BLaER1 treated with 17β-estradiol and CSF1 and Interleukin-3, amounts not matched to agents 10 nM and 100 nM (cell line): Measurements from ENCODE around the gene SCFD2.

ENCODE experiments used
- H3K27ac ChIP-seq, 11 experiments: shearing (Covaris generic); formaldehyde crosslinking; 2 replicates each; pipeline ENCODE4 v1.8.1; 2022
- H3K27me3 ChIP-seq, 11 experiments: shearing (Covaris generic); formaldehyde crosslinking; 2 replicates each; pipeline ENCODE4 v1.8.1; 2022
- H3K36me3 ChIP-seq, 11 experiments: shearing (Covaris generic); formaldehyde crosslinking; 2 replicates each; pipeline ENCODE4 v1.8.1; 2022
- H3K4me1 ChIP-seq, 10 experiments: shearing (Covaris generic); formaldehyde crosslinking; 2 replicates each; pipeline ENCODE4 v1.8.1; 2022
- H3K4me2 ChIP-seq, 11 experiments: shearing (Covaris generic); formaldehyde crosslinking; 2 replicates each; pipeline ENCODE4 v1.8.1; 2022
- H3K4me3 ChIP-seq, 10 experiments: shearing (Covaris generic); formaldehyde crosslinking; 2 replicates each; pipeline ENCODE4 v1.8.1; 2022
- H3K9ac ChIP-seq, 11 experiments: shearing (Covaris generic); formaldehyde crosslinking; 2 replicates each; pipeline ENCODE4 v1.8.1; 2022
- H3K9me3 ChIP-seq, 11 experiments: shearing (Covaris generic); formaldehyde crosslinking; replicated peaks in 1 of 11; 2 replicates each; pipeline ENCODE4 v1.8.1; 2022
- H4K20me1 ChIP-seq, 11 experiments: shearing (Covaris generic); formaldehyde crosslinking; 2 replicates each; pipeline ENCODE4 v1.8.1; 2022
- Cebpa-rat ChIP-seq, 11 experiments: shearing (Covaris generic); IDR thresholded peaks; 2 replicates each; pipeline ENCODE4 v1.8.1; 2022

Gene SCFD2

GRCh38 chr4:53322696-53323095 lies 43.2 kb downstream of the SCFD2 start:
- peaks cover 0 to 25% (median 0%) of the 10 kb centered on the region in 11 experiments; a peak in 4 of 22 replicates for H4K20me1 ChIP-seq
- peaks cover 12 to 23% (median 14%) of the 10 kb centered on the region in 10 experiments for H3K4me1 ChIP-seq
- peaks cover 0 to 24% (median 14%) of the 10 kb centered on the region in 11 experiments; a peak in 14 of 22 replicates for H3K36me3 ChIP-seq
- no peak overlapping the region for H3K4me3 ChIP-seq
- peaks cover 0 to 4% (median 0%) of the 10 kb centered on the region in 11 experiments; a peak in 2 of 22 replicates for H3K9me3 ChIP-seq
- H3K4me2 ChIP-seq, result no peak overlapping the region
- no peak for TF ChIP-seq Cebpa-rat (IDR thresholded peaks at IDR 0.05)
- H3K27ac ChIP-seq, result no peak overlapping the region
- no peak overlapping the region for H3K9ac ChIP-seq
- H3K27me3 ChIP-seq, result no peaks in the 10 kb centered on the region

- Histone ChIP-seq H3K4me3 (no peak overlapping the region), H3K4me2 (peak overlapping the region; percentile 35 to 79 (median 72)), H3K9me3 (peaks cover 0 to 4% (median 0%) of the 10 kb centered on the region in 11 experiments; a peak in 2 of 22 replicates), H3K9ac (peak overlapping the region in 1 of 11 experiments; percentile 15; a peak in 1 of 22 replicates), H4K20me1 (peaks cover 0 to 24% (median 0%) of the 10 kb centered on the region in 11 experiments; a peak in 4 of 22 replicates), H3K36me3 (peaks cover 0 to 16% (median 10%) of the 10 kb centered on the region in 11 experiments; a peak in 10 of 22 replicates), H3K27ac (peak overlapping the region in 8 of 11 experiments; percentile 14 to 51 (median 45); a peak in 11 of 22 replicates), H3K4me1 (peaks cover 12 to 23% (median 14%) of the 10 kb centered on the region in 10 experiments), H3K27me3 (no peaks in the 10 kb centered on the region)
- TF ChIP-seq Cebpa-rat (IDR thresholded peaks at IDR 0.05), result no peak
Observed at GRCh38 chr4:53321984-53322289, 43.9 kb downstream of the SCFD2 start.

- H3K4me2 ChIP-seq, result peak overlapping the region; percentile 35 to 79 (median 72)
- H3K36me3 ChIP-seq, result peaks cover 0 to 16% (median 10%) of the 10 kb centered on the region in 11 experiments; a peak in 10 of 22 replicates
- no peak for TF ChIP-seq Cebpa-rat (IDR thresholded peaks at IDR 0.05)
- peak overlapping the region in 3 of 10 experiments; percentile 14 to 44 (median 23); a peak in 5 of 20 replicates for H3K4me3 ChIP-seq
- H3K27ac ChIP-seq, result peak overlapping the region in 8 of 11 experiments; percentile 14 to 51 (median 45); a peak in 13 of 22 replicates
- no peaks in the 10 kb centered on the region for H3K27me3 ChIP-seq
- peak overlapping the region in 2 of 11 experiments; percentile 4 to 15; a peak in 1 of 22 replicates for H3K9ac ChIP-seq
- peaks cover 12 to 23% (median 14%) of the 10 kb centered on the region in 10 experiments for H3K4me1 ChIP-seq
- H4K20me1 ChIP-seq, result peaks cover 0 to 27% (median 0%) of the 10 kb centered on the region in 11 experiments; a peak in 4 of 22 replicates
- H3K9me3 ChIP-seq, result peaks cover 0 to 4% (median 0%) of the 10 kb centered on the region in 11 experiments; a peak in 1 of 22 replicates
Observed at GRCh38 chr4:53321151-53321983, 44.5 kb downstream of the SCFD2 start.

- no peak overlapping the region for H3K9ac ChIP-seq
- no peak overlapping the region for H3K4me2 ChIP-seq
- peaks cover 0 to 3% (median 0%) of the 10 kb centered on the region in 10 experiments; a peak in 3 of 20 replicates for H3K4me1 ChIP-seq
- peaks cover 0 to 23% (median 16%) of the 10 kb centered on the region in 11 experiments; a peak in 16 of 22 replicates for H3K36me3 ChIP-seq
- H3K9me3 ChIP-seq, result 0 out of 22 replicates have a peak, but pooled peaks cover 0 to 4% (median 0%) of the 10 kb centered on the region in 11 experiments
- no peak overlapping the region for H3K4me3 ChIP-seq
- H4K20me1 ChIP-seq, result peaks cover 0 to 26% (median 0%) of the 10 kb centered on the region in 11 experiments; a peak in 2 of 22 replicates
- H3K27me3 ChIP-seq, result no peaks in the 10 kb centered on the region
- no peak overlapping the region for H3K27ac ChIP-seq
- TF ChIP-seq Cebpa-rat (IDR thresholded peaks at IDR 0.05), result no peak
Observed at GRCh38 chr4:53315300-53315699, 50.6 kb downstream of the SCFD2 start.

- Histone ChIP-seq H3K36me3 (peaks cover 0 to 28% (median 16%) of the 10 kb centered on the region in 11 experiments; a peak in 17 of 22 replicates), H3K27me3 (no peaks in the 10 kb centered on the region), H3K4me2 (no peak overlapping the region), H3K27ac (no peak overlapping the region), H3K9me3 (no peaks in the 10 kb centered on the region), H4K20me1 (peaks cover 0 to 33% (median 0%) of the 10 kb centered on the region in 11 experiments; a peak in 2 of 22 replicates), H3K9ac (no peak overlapping the region), H3K4me3 (no peak overlapping the region), H3K4me1 (peaks cover 0 to 7% (median 0%) of the 10 kb centered on the region in 10 experiments; a peak in 5 of 20 replicates)
- TF ChIP-seq Cebpa-rat (IDR thresholded peaks at IDR 0.05), result no peak
Observed at GRCh38 chr4:53314252-53314651, 51.6 kb downstream of the SCFD2 start.

GRCh38 chr4:53313510-53313909 lies 52.4 kb downstream of the SCFD2 start:
- Histone ChIP-seq H3K4me3 (no peak overlapping the region), H3K9me3 (no peaks in the 10 kb centered on the region), H3K4me1 (peaks cover 0 to 15% (median 0%) of the 10 kb centered on the region in 10 experiments; a peak in 7 of 20 replicates), H3K9ac (no peak overlapping the region), H3K36me3 (peaks cover 0 to 28% (median 16%) of the 10 kb centered on the region in 11 experiments; a peak in 17 of 22 replicates), H3K4me2 (no peak overlapping the region), H3K27me3 (no peaks in the 10 kb centered on the region), H3K27ac (no peak overlapping the region), H4K20me1 (peaks cover 0 to 33% (median 0%) of the 10 kb centered on the region in 11 experiments; a peak in 2 of 22 replicates)
- TF ChIP-seq Cebpa-rat (IDR thresholded peaks at IDR 0.05), result no peak

GRCh38 chr4:53309321-53310040 lies 56.4 kb downstream of the SCFD2 start:
- Histone ChIP-seq H3K27ac (no peak overlapping the region), H3K9ac (no peak overlapping the region), H3K4me2 (0 out of 22 replicates have a peak overlapping the region, but pooled peaks of 2 of the 11 experiments have one; percentile 8 to 58)

More at GRCh38 chr4:53309321-53310040, 56.4 kb downstream of the SCFD2 start:
- Histone ChIP-seq H3K4me1 (peaks cover 0 to 33% (median 1%) of the 10 kb centered on the region in 10 experiments; a peak in 8 of 20 replicates), H3K9me3 (peaks cover 5 to 14% (median 8%) of the 10 kb centered on the region in 11 experiments; a peak in 16 of 22 replicates), H3K36me3 (peaks cover 7 to 65% (median 43%) of the 10 kb centered on the region in 11 experiments), H3K27me3 (no peaks in the 10 kb centered on the region), H4K20me1 (peaks cover 0 to 18% (median 0%) of the 10 kb centered on the region in 11 experiments; a peak in 2 of 22 replicates), H3K4me3 (no peak overlapping the region)
- no peak for TF ChIP-seq Cebpa-rat (IDR thresholded peaks at IDR 0.05)
